ENCODE measurements around the gene CDYL2.

DNA sequence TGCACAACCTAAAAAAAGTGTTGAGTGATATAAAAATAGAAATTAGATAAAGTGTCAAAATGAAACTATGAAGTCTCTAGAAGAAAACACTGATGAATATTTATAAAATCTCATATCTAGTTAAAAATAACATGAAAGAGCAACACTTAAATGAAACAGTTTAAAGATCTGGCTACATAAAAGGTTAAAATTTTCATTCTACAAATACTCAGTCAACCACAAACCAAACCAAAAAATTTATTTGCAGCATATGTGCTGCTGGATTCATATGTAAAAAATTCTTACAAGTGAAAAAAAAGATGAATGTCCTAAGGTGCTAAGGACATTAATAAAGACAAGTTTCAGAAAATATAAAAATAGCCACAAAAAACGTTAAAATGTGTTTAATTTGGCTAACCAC, 22.6 kb upstream of the CDYL2 start:
- TF ChIP-seq, protein P1, sequence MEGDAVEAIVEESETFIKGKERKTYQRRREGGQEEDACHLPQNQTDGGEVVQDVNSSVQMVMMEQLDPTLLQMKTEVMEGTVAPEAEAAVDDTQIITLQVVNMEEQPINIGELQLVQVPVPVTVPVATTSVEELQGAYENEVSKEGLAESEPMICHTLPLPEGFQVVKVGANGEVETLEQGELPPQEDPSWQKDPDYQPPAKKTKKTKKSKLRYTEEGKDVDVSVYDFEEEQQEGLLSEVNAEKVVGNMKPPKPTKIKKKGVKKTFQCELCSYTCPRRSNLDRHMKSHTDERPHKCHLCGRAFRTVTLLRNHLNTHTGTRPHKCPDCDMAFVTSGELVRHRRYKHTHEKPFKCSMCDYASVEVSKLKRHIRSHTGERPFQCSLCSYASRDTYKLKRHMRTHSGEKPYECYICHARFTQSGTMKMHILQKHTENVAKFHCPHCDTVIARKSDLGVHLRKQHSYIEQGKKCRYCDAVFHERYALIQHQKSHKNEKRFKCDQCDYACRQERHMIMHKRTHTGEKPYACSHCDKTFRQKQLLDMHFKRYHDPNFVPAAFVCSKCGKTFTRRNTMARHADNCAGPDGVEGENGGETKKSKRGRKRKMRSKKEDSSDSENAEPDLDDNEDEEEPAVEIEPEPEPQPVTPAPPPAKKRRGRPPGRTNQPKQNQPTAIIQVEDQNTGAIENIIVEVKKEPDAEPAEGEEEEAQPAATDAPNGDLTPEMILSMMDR (IDR thresholded peaks at IDR 0.05; ENCODE audit: poor library complexity), result no peak
- no peak for TF ChIP-seq EZH2 (IDR thresholded peaks at IDR 0.05; ENCODE audit: borderline replicate concordance)

Data from hepatocyte (in vitro differentiated cells).